ELR (cell line): ENCODE measurements around the gene TMED6.
"Not testable (repeated sequence)": the region's sequence is repeated elsewhere in the genome, so short reads cannot be mapped to it uniquely, and the experiment has no call there.

ENCODE experiments used
- DNase-seq: peaks from one replicate; pipeline ENCODE4 v3.0.0-alpha.2; 2015; ENCODE audit warnings: low read depth

Gene TMED6

GRCh38 chr16:69301861-69302260 is 49.7 kb downstream of the TMED6 start:
- no peak for DNase-seq

DNA sequence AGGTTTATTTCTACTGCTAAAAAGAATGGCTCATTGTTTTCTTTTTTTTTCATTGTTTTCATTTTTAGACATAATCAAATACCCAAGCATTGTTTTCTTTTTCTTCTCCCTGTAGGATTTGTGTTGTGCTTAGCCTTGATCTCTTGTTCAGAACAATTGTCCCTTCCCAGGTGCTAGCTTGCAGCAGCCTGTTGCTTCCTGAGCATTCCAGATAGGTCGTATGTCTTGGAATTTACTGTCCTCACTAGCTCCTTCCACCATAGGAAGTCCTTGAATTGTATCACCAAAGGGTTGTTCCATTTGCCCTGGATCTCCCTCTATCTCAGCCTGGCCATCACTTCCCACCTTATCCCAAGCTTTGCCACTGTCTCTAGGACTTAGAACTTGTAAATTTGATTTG is 50.4 kb downstream of the TMED6 start:
- no peak for DNase-seq

DNA sequence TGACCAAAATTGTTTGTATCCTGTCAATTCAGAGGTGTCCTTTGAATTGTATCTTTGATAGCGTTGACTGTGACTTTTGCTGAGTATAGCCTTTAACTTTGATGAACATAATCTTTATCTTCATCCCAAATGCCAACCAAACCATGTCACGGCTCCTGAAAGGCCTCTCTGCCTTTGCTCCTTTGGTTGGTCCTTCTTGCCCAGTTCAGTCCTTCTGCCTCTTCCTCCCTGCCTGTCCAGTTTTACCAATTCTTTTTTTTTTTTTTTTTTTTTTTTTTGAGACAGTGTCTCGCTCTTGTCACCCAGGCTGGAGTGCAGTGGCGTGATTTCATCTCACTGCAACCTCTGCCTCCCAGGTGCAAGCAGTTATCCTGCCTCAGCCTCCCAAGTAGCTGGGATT is 53.3 kb downstream of the TMED6 start:
- no peak for DNase-seq

DNA sequence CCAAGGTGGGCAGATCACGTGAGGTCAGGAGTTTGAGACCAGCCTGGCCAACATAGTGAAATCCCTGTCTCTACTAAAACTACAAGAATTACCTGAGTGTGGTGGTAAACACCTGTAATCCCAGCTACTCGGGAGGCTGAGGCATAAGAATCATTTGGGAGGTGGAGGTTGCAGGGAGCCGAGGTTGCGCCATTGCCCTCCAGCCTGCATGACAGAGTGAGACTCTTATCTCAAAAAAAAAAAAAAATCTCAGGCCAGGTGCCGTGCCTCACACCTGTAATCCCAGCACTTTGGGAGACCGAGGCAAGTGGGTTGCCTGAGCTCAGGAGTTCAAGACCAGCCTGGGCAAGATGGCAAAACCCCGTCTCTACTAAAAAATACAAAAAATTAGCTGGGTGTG is 54.8 kb downstream of the TMED6 start:
- not testable (repeated sequence) for DNase-seq

GRCh38 chr16:69294051-69294450 is 57.5 kb downstream of the TMED6 start:
- no peak for DNase-seq

DNA sequence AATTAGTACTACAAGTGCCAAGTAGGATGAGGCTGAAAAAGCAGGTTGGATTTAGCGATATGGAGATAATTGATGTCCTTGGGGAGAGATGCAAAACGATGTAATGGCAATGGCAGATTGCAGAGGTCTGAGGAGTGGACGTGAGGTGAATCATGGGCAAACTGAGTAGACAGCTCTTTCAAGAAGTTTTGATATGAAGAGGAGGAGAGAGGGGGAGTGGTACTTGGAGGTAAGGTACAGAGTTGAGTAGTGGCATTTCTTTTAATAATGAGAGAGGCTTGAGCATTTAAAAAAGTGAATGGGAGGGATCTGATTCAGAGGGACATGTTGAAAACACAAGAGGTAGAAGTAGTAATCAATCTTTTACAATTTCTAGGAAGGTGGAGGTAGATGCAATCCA is 58.2 kb downstream of the TMED6 start:
- DNase-seq: no peak
